K562 treated with DMSO at 1 percent for 12 hours (cell line): ENCODE data around the gene OR4L1. TPM values are rescaled to one million over a fixed set of nuclear protein-coding genes. Genes with fewer than 3 reads are reported as not detected.

Experiments
- total RNA-seq: library from RNA; unstranded; fragments of 300-600 nt; gene quantifications from 2 replicates; pipeline ENCODE4 v1.2.3, GENCODE V29; 2022; ENCODE audit not compliant: insufficient read depth

The OR4L1 gene
- not detected in 2 replicates for total RNA-seq

GRCh38 chr14:20059745-20060144 lies at the start of gene OR4L1:
Gene OR4L1 (plus strand): TSS chr14:20060045. CDS start chr14:20060045, 0 bp downstream.

DNA sequence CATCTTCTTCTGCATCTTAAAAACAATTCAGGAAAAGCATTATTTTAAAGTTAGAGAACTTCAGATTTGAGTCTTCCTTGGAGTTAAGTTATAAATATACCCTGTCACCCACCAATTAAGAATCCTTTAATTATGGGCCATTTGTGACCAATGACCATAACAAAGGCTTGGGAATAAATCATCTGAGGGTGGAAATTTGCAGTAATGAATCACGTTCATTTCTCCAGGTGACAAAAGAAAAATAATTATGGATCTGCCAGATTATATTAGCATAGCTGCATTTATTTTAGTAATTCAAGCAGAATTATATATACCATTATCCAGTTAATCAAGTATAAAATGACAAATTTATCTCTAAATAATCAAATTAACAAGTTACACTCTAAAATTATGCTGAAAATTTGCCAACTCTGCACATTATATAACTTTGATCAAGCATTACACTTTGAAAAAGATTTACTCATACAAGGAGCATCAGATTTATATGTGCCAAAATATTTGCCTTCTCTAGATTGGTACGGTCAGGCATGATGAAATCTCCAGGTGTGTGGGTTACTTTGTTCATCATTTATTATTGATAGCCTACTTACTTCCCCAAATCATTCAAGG lies 40.5 kb upstream of the OR4L1 start, which contains the start of gene OR4K14:
OR4K14 (minus strand) TSS at position 51 of the 609 bp plus-strand sequence. CDS start 4,114 bp downstream, outside the sequence.

DNA sequence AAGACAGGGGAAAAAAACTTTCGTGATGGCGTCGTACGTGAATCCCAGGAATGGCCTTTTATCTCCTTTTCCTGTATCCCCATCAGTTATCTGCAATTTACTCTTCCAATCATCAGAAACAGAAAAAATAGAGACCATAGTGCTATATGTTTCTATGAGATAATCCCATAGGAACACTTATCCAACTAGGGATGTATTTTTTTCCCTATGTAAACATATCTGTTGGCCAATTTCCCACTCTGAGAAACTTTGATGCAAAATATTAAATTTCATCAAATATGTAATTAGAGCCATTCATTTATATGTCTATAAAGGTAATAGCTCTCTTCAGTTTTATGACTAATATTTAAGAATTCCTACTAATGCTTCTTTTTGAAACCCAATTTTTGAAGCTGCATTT lies 23.9 kb upstream of the OR4L1 start, which contains the start of gene OR4K13:
OR4K13 (minus strand) TSS at position 101 of the 400 bp plus-strand sequence. CDS start 1,280 bp downstream, outside the sequence.

GRCh38 chr14:20110438-20110837 lies 50.6 kb downstream of the OR4L1 start, which contains the start of gene OR4K17:
Gene OR4K17 (plus strand): TSS chr14:20110739. CDS start chr14:20117500, 6,761 bp downstream.

Other genes starting within 250 kb of the OR4L1 start
- gene OR4K2, start 184.9 kb upstream of the OR4L1 start, total RNA-seq: not detected in 2 replicates
- gene OR4K5, start 139.4 kb upstream of the OR4L1 start, total RNA-seq: not detected in 2 replicates
- not detected in 2 replicates for gene OR4K1, start 129.1 kb upstream of the OR4L1 start, total RNA-seq
- not detected in 2 replicates for gene OR4K15, start 84.5 kb upstream of the OR4L1 start, total RNA-seq
- not detected in 2 replicates for gene OR4Q2, start 57.9 kb upstream of the OR4L1 start, total RNA-seq
- gene OR4K14, start 40.7 kb upstream of the OR4L1 start, total RNA-seq: not detected in 2 replicates
- not detected in 2 replicates for gene OR4K13, start 24.0 kb upstream of the OR4L1 start, total RNA-seq
- gene OR4K17, start 50.7 kb downstream of the OR4L1 start, total RNA-seq: not detected in 2 replicates
- gene OR4N5, start 78.8 kb downstream of the OR4L1 start, total RNA-seq: not detected in 2 replicates
- gene OR11G2, start 130.9 kb downstream of the OR4L1 start, total RNA-seq: not detected in 2 replicates
- gene OR11H6, start 163.7 kb downstream of the OR4L1 start, total RNA-seq: not detected in 2 replicates
- gene OR11H7, start 168.9 kb downstream of the OR4L1 start, total RNA-seq: not detected in 2 replicates
- gene OR11H4, start 179.2 kb downstream of the OR4L1 start, total RNA-seq: not detected in 2 replicates
- 3.8 and 6.4 TPM in 2 replicates for gene TTC5, start 245.9 kb downstream of the OR4L1 start, total RNA-seq